HL-60 (cell line): Measurements from ENCODE around the gene CDPF1.
"Not testable (repeated sequence)": the region's sequence is repeated elsewhere in the genome, so short reads cannot be mapped to it uniquely, and the experiment has no call there.

ENCODE experiments used
- DNase-seq, 2 experiments: peaks; one replicate each; pipeline ENCODE4 v3.0.0-alpha.2; 2010 to 2020; ENCODE audit warnings: low read depth in 1 of 2, low spot score in 1 of 2
- H3K27ac ChIP-seq: fragments of 250-450 bp; sonication (Bioruptor Pico); replicated peaks from 2 replicates; pipeline ENCODE4 v1.5.1; 2020; ENCODE audit warnings: mild to moderate bottlenecking, moderate library complexity
- H3K27me3 ChIP-seq: fragments of 250-450 bp; sonication (Bioruptor Pico); 2 replicates; pipeline ENCODE4 v1.5.1; 2021; ENCODE audit warnings: mild to moderate bottlenecking, moderate library complexity; ENCODE audit not compliant: insufficient read depth, poor library complexity, severe bottlenecking
- H3K4me3 ChIP-seq: replicated peaks from 2 replicates; pipeline ENCODE4 v1.5.1; 2011; ENCODE audit warnings: mild to moderate bottlenecking, control low read depth, low read length; ENCODE audit not compliant: insufficient read depth
- GABPA ChIP-seq: IDR thresholded peaks from 2 replicates; pipeline ENCODE4 v1.6.1; 2012; ENCODE audit warnings: low read depth
- POLR2AphosphoS5 ChIP-seq: IDR thresholded peaks from 2 replicates; pipeline ENCODE4 v1.6.1; 2012; ENCODE audit warnings: low read depth
- SPI1 ChIP-seq: IDR thresholded peaks from 2 replicates; pipeline ENCODE4 v1.6.1; 2012; ENCODE audit warnings: low read depth, mild to moderate bottlenecking, borderline replicate concordance
- TF ChIP-seq, protein P1 (sequence below): IDR thresholded peaks from 2 replicates; pipeline ENCODE4 v1.6.1; 2012; ENCODE audit warnings: low read depth; ENCODE audit not compliant: insufficient replicate concordance
- TF ChIP-seq, protein P2 (sequence below): IDR thresholded peaks from one replicate; pipeline ENCODE4 v1.5.1; 2011; ENCODE audit warnings: low read length, control low read depth, inconsistent platforms; ENCODE audit not compliant: insufficient read depth

The CDPF1 gene

DNA sequence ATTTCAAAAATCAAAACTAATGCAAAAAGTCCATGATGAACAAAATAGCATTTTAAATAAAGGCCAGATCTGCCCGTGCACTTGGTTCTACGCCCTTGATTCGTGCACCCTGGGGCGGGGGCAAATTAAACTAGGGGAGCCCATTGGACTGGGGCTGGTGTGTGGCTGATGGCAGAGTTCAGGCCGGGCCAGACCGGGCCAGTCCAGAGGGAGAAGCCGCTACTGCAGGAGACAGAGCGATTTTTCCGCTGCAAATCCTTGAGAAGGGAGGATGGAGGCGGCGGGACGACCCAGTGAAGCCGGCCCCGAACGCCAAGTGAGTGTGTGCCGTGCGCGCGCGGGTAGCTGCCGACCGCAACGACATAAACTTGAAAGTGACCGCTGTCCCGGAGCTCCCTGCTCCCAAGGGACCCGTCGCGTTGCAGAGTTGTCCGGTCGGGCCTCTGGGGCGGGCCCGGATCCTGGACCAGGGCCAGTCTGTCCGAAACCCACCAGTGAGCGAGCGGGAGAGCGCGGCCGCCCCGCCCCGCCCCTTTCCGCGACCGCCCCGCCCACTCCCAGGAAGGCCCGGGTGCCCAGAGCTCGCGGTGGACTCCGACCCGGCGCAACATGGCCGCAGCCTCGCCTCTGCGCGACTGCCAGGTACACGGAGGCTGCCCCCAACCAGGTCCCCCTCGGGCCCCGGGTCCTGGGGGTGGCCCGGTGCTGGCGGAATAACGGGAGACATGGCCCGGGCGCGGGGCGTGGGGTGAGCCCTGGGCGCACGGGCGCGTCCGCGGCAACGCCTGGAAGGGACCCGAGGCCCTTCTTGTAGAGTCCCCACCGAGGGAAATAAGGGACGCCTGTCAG lies 17.6 kb upstream of the CDPF1 start, which contains the start of gene TTC38:
Gene TTC38 (plus strand): TSS at position 578 of the 849 bp plus-strand sequence. CDS start 32 bp downstream, at position 610.
- Histone ChIP-seq H3K4me3 (peak within 1 kb of the TSS; percentile 77), H3K27ac (no peak within 1 kb of the TSS; the same call in 1 of the 2 replicates), H3K27me3 (no peaks in the 10 kb centered on the region)
- TF ChIP-seq, protein P1, sequence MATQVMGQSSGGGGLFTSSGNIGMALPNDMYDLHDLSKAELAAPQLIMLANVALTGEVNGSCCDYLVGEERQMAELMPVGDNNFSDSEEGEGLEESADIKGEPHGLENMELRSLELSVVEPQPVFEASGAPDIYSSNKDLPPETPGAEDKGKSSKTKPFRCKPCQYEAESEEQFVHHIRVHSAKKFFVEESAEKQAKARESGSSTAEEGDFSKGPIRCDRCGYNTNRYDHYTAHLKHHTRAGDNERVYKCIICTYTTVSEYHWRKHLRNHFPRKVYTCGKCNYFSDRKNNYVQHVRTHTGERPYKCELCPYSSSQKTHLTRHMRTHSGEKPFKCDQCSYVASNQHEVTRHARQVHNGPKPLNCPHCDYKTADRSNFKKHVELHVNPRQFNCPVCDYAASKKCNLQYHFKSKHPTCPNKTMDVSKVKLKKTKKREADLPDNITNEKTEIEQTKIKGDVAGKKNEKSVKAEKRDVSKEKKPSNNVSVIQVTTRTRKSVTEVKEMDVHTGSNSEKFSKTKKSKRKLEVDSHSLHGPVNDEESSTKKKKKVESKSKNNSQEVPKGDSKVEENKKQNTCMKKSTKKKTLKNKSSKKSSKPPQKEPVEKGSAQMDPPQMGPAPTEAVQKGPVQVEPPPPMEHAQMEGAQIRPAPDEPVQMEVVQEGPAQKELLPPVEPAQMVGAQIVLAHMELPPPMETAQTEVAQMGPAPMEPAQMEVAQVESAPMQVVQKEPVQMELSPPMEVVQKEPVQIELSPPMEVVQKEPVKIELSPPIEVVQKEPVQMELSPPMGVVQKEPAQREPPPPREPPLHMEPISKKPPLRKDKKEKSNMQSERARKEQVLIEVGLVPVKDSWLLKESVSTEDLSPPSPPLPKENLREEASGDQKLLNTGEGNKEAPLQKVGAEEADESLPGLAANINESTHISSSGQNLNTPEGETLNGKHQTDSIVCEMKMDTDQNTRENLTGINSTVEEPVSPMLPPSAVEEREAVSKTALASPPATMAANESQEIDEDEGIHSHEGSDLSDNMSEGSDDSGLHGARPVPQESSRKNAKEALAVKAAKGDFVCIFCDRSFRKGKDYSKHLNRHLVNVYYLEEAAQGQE, result no peak
- peak; percentile 43 to 80 for DNase-seq

DNA sequence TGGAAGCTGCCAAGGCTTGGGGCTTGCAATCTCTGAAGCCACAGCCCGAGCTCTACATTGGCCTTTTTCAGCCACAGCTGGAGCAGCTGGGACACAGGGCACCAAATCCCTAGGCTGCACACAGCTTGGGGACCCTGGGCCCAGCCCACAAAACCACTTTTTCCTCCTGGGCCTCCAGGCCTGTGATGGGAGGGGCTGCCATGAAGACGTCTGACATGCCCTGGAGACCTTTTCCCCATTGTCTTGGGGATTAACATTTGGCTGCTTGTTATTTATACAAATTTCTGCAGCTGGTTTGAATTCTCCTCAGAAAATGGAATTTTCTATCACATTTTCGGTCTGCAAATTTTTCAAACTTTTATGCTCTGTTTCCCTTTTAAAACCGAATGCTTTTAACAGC lies 15.5 kb upstream of the CDPF1 start:
- not testable (repeated sequence) for H3K27me3 ChIP-seq, DNase-seq, H3K4me3 ChIP-seq, H3K27ac ChIP-seq

DNA sequence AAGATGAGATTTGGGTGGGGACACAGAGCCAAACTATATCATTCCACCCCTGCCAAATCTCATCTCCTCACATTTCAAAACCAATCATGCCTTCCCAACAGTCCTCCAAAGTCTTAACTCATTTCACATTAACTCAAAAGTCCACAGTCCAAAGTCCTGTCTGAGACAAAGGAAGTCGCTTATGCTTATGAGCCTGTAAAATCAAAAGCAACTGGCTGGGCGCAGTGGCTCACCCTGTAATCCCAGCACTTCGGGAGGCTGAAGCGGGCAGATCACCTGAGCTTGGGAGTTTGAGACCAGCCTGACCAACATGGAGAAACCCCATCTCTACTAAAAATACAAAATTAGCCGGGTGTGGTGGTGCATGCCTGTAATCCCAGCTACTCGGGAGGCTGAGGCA lies 14.4 kb upstream of the CDPF1 start:
- H3K4me3 ChIP-seq, H3K27me3 ChIP-seq, H3K27ac ChIP-seq, DNase-seq: not testable (repeated sequence)

DNA sequence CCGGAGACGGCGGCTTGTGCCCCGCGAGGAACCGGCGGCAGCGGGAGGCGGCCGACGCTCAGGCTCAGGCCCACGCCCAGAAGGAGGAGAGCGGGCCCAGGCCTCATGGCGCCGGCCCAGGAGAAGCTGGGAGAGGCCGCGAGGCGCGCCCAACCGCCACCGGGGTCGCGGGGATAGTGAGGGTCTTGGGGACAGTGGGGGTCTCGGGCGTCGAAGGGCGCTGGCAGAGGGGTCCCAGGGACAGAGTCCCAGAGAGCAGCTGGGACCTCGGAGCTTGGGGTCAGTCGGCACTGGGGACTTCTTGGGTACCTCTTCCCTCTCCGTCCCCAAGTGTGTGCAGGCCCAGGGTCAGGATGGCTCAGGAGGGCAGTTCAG lies 13.1 kb upstream of the CDPF1 start, which contains the start of gene PKDREJ:
Gene PKDREJ (minus strand): TSS at position 128 of the 375 bp plus-strand sequence. CDS start 21 bp downstream, at position 107.
- Histone ChIP-seq H3K27me3 (no peaks in the 10 kb centered on the region), H3K4me3 (no peak within 1 kb of the TSS), H3K27ac (no peak within 1 kb of the TSS)
- DNase-seq, result no peak
- TF ChIP-seq SPI1 (no peak), GABPA (no peak), POLR2AphosphoS5 (no peak)
- TF ChIP-seq, protein P2, sequence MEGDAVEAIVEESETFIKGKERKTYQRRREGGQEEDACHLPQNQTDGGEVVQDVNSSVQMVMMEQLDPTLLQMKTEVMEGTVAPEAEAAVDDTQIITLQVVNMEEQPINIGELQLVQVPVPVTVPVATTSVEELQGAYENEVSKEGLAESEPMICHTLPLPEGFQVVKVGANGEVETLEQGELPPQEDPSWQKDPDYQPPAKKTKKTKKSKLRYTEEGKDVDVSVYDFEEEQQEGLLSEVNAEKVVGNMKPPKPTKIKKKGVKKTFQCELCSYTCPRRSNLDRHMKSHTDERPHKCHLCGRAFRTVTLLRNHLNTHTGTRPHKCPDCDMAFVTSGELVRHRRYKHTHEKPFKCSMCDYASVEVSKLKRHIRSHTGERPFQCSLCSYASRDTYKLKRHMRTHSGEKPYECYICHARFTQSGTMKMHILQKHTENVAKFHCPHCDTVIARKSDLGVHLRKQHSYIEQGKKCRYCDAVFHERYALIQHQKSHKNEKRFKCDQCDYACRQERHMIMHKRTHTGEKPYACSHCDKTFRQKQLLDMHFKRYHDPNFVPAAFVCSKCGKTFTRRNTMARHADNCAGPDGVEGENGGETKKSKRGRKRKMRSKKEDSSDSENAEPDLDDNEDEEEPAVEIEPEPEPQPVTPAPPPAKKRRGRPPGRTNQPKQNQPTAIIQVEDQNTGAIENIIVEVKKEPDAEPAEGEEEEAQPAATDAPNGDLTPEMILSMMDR, result no peak
- TF ChIP-seq, protein P1, result no peak

DNA sequence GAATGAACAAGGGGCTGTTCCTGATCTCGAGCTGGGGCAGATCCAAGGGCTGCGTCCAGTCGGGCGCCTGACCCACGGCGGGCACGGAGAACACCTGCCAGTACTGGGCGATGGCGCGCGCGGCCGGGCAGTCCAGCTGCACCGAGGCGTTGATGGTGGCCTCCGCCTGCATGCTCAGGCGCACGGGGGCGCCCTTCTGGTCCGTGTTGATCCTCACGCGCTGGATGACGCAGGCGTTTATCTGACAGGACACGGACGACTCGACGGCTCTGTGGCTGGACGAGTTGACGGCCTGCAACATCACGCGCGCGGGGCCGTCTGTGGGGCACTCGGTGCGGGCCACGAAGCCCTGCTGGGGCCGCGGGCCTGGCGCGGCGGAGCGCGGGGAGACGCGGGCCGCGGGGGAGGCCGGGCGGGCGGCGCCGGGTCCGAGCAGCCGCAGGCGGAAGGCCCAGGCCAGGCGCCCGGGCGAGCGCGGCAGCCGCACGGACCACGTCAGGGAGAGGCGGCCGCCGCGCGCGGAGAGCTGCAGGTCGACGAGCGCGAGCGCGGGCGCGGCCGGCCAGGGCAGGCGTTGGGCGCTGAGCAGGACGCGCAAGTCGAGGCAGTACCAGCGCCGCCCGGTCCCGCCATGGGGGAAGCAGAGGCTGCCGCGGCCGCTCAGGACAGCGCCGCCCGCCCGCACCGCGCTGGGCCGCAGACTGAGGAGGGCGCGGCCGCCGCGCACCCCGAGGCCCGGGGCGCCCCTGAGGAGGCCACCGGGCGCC lies 12.5 kb upstream of the CDPF1 start:
- no peak for DNase-seq
- Histone ChIP-seq H3K4me3 (no peak overlapping the region), H3K27me3 (no peaks in the 10 kb centered on the region), H3K27ac (no peak overlapping the region)
- TF ChIP-seq, protein P1, result no peak
- TF ChIP-seq, protein P2, result no peak
- no peak for TF ChIP-seq POLR2AphosphoS5
- no peak for TF ChIP-seq SPI1
- TF ChIP-seq GABPA, result no peak
